22Rv1 (cell line): ENCODE measurements around the gene KMT2B.
A peak's percentile ranks its signal among the peaks of the same experiment; 100 is the strongest.

Experiments
- H3K27ac ChIP-seq: fragments of 450-650 bp; 2 replicates; pipeline ENCODE4 v1.5.1; 2017
- ZFX ChIP-seq: fragments of 450-650 bp; IDR thresholded peaks from 2 replicates; pipeline ENCODE4 v1.6.1; 2017; ENCODE audit warnings: antibody characterized with exemption, borderline replicate concordance
- TF ChIP-seq, protein P1 (sequence below): fragments of 450-650 bp; IDR thresholded peaks from 2 replicates; pipeline ENCODE4 v1.5.1; 2017; ENCODE audit warnings: mild to moderate bottlenecking

The KMT2B gene

DNA sequence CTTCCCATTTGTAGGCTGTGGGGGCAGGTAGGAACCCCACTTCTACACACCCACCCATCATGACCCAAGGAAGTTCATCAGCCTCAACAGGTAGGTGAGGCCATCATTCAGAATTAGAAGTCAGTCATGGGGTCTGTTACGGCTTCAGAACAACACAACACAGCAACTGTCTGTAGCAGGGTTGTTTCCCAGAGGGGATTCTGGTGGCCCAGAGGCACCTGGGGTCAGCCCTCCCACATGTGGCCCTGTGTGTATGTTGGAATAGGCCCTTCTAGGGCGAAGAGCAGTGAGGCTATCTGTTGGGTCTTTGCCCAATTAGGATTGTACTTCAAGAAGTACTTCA lies 21.1 kb downstream of the KMT2B start:
- no peak for TF ChIP-seq ZFX
- TF ChIP-seq, protein P1, sequence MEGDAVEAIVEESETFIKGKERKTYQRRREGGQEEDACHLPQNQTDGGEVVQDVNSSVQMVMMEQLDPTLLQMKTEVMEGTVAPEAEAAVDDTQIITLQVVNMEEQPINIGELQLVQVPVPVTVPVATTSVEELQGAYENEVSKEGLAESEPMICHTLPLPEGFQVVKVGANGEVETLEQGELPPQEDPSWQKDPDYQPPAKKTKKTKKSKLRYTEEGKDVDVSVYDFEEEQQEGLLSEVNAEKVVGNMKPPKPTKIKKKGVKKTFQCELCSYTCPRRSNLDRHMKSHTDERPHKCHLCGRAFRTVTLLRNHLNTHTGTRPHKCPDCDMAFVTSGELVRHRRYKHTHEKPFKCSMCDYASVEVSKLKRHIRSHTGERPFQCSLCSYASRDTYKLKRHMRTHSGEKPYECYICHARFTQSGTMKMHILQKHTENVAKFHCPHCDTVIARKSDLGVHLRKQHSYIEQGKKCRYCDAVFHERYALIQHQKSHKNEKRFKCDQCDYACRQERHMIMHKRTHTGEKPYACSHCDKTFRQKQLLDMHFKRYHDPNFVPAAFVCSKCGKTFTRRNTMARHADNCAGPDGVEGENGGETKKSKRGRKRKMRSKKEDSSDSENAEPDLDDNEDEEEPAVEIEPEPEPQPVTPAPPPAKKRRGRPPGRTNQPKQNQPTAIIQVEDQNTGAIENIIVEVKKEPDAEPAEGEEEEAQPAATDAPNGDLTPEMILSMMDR: no peak
- peak overlapping the region; percentile 90 for H3K27ac ChIP-seq

DNA sequence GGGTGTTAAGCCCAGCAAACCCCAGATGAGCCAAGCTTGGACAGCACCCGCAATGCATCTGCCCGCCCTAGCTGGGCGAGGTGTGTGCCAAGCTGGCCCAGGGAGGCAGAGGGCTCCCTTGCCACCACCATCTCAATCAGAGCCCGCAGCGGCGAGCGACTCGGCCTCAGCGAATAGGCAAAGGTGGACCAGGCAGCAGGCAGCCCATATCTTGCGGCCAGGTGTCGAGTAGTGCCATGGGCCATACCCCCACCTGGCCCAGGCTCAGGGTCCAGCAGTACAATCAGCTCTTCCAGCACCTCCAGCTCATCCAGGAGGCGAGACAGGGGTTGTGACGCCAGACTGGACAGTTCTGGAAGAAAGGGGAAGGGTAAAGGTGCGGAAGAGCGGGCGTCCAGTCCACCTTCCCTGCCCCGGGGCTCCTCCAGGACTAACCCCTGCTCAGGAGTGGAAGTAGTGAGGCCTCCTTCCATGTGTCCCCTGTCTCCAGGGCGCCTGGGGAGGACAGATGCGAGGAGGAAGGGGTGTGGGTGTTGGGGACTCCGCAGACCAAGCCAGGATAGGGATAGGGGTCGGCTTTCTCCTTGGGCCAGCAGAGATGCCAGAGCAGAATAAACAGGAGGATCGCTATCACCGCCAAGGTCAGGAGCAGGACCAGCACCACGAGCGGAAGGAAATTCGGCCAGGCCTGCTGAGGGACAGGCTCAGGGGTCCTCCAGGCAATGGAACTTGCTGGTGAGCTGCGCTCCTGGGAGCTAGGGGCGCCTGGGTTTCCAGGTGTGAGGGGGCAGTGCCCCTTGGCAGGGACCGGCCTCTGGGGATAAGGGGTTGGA lies 21.7 kb downstream of the KMT2B start:
- H3K27ac ChIP-seq: peak overlapping the region; percentile 90
- TF ChIP-seq, protein P1: no peak
- no peak for TF ChIP-seq ZFX

DNA sequence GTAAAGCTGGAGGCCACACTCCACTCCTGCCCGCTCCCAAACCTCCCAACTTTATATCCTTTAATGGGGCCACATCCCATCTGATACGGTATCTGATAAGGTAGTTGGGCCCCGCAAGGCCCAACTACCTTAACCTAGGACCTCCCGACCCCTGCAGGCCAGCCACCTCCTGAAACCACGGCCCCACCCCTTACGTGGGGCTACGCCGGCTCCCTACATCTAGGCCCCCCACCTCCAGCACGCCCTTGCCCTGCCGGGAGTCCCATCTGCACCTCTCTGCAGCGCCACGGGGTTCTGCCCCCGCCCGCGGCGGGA lies 22.3 kb downstream of the KMT2B start:
- TF ChIP-seq, protein P1: no peak
- TF ChIP-seq ZFX: no peak
- peak overlapping the region; percentile 90 for H3K27ac ChIP-seq

DNA sequence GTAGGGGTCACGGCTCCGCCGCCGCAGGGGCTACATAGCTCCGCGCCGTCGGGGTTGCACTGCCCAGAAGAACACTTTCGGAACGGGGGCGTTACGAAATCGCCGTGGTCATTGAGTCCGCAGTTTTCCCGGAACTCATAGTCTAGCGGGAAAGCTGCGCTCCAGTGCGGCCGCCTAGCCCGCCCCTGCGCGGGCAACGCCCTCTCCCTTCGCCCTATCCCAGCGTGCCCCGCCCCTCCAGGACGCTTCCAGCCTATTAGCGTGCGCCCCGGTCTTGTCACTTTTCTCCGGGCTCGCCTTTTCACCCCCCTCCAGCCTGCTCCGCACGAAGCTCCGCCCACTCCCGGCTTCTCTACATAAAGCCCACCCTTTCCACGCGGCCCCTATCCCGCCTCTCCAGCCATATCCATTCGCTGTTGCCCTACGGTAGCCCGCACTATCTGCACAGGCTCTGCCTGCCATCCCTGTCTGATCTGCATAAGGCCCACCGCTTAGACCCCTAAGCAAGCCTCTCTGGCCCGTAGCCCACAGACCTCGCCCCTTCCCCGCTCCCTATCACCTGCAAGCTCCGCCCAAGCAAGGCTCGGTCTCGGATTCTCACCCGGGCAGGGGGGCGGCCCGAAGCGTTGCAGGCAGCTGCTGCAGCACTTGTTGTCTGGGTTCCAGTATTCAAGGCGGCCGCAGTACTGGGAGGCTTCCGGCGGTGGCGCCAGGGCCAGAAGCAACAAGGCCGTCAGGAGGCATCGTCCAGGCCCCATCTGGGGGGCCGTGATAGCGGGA lies 22.8 kb downstream of the KMT2B start:
- H3K27ac ChIP-seq: peak overlapping the region; percentile 90
- TF ChIP-seq, protein P1: peak; percentile 48
- TF ChIP-seq ZFX: no peak

DNA sequence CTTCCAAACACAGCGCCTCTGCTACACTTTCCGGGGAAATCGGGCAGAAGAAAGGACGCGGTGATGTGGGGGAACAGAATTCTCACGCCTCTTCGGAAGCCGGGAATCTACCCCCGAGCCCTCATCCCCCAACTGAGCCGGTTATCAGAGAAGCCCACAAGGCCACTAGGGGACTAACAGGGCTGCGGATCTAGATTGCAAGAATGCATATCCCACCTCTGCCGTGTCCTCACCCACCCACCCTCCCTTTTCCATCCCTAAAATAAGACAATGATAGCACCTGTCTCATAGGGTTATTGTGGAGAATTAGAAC lies 23.4 kb downstream of the KMT2B start:
- TF ChIP-seq ZFX: no peak
- TF ChIP-seq, protein P1: peak; percentile 19; the same call in 1 of the 2 replicates
- H3K27ac ChIP-seq: peak overlapping the region; percentile 90

DNA sequence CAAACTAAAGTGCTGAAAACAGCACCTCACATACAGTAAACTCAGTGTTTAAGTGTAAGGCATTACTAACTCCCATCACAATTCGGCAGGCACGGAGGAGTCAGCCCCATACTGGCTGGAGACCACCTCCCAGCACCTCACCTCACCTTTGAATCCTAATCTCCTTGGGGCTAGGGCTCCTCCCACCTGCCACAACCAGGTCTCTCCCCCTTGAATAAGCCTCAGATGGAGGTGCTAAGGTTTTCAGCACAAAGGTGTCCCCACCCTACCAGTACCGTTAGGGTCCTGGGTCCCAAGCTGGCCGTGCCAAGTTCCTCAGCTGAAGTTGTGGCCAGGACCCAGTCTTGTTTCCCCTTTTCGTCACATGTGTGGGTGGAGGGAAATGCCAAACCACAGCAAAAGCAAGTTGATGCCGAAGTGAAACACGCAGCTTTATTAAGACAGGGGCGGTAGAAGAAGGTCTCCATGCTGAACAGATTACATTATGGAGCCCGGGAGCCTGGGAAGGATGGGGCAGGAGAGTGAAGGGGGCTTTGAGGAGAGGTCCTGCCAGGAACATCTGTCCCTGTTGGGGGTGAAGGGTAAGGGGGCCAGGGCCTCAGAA lies 24.4 kb downstream of the KMT2B start, which contains the start of gene IGFLR1:
Gene IGFLR1 (minus strand): TSS at position 332 of the 604 bp plus-strand sequence. CDS start 1,272 bp downstream, outside the sequence.
- peak within 1 kb of the TSS; percentile 90 for H3K27ac ChIP-seq
- no peak for TF ChIP-seq ZFX
- TF ChIP-seq, protein P1: no peak
